Measurements from ENCODE around the gene RIPOR3.
"Not testable (repeated sequence)": the region's sequence is repeated elsewhere in the genome, so short reads cannot be mapped to it uniquely, and the experiment has no call there.

The RIPOR3 gene

DNA sequence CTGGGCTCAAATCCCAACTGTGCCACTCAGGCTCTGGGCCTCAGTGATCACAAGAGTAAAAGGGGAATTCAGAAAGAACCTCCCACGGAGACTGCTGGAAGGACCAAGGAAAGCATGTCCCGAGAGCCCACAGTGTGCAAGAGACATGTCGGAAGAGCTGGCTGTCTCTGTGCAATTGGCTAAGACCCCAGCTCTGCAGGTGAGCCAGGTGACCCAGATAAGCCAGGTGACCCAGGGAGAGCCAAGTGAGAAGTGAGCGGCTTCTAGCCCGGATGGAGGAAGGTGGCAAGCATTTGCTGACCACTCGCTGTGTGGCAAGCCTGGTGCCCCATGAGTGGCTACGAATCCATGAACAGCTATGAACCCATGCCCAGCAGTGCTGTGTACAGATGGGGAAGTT is 59.1 kb downstream of the RIPOR3 start:
- no peak for DNase-seq (ENCODE audit: low read depth in 2 of 2)

DNA sequence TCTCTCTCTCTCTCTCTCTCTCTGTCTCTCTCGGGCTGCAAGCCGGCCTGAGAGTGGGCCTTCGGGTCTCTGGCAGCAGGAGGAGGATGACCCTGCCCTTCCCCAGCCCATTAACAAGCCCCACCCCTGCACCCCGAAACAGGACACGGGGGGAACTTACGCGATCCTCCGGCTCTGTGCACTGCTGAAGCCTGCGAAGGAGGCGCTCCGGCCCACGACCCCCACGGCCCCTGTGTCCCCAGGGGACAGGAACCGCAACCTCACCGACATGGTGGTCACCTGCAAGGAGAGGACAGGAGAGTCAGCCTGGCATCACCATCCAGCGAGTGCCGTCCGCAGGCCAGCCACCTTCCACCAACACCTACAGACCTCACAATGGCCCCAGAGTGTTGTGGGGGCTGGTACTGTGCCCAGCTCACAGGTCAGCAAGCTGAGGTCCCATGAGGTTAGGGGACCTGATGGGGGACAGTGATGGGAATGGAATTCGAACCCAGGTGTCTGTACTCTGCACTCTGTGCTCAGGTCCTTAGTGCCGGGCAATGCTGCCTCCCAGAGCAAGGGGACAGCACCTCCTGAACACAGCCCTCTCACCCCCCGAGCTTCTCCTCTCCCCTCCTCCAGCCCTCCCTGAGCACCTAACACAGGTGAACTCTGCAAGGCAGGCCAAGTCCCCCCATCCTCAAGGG is 60.6 kb downstream of the RIPOR3 start:
- DNase-seq (ENCODE audit: low read depth in 2 of 2), result no peak

GRCh38 chr20:50629670-50630045 is 61.7 kb downstream of the RIPOR3 start:
- no peak for DNase-seq (ENCODE audit: low read depth in 2 of 2)

DNA sequence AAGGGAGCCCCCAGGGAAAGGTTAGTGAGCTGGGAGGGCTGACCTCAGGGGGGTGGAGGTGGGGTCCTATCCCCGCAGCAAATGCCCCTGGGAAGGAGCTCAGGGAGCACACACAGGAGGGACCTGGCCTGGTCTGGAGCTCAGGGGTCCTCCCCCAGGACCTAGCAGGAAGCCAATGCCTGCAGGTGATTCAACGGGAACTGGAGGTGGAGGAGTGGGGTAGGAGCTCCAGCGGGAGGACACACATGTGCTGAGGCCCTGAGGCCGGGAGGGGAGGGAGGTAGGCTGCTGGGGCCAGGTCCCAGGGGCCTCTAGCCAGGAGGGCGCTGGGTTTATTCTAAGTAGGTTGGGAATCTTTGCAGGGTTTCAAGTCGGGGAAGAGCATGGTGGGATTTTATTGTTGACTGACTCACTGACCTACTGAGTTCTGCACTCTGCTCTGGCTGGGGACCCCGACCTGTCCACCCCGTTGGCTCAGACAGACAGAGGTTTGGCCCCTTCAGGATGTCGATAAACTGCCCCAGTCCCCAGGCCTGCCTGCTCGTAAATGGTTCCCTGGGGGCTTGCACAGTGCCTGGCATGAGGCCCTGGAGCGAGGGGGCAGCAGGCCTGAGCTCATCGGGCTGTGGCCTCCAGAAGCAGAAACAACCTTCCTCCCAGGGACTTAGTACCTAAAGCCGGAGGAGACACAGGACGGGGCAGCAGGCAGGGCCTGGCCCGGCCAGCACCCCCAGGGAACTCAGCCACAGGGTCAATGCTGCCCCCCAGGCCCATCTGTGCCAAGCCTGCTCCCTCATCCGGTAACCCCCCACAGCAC is 62.3 kb downstream of the RIPOR3 start:
- no peak for DNase-seq (ENCODE audit: low read depth in 2 of 2)

DNA sequence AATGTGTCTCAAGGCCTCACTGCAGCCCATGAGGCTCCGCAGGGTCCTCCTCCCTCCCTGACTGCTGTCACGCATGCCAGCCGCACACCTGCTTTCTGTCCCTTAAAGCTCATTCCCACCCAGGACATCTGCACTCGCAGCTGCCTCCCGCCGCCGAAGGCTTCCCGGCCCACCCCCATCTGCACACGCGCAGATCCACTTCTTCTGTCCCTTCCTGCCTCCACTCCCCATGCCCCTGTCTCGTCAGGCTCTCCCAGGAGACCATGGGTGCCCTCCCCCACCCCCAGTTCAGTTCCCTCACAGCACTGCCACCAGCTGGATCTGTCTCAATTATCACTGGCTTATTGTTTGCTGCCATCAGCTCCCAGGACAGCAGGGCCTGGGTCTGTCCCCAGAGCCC is 63.0 kb downstream of the RIPOR3 start:
- DNase-seq (ENCODE audit: low read depth in 2 of 2), result no peak

DNA sequence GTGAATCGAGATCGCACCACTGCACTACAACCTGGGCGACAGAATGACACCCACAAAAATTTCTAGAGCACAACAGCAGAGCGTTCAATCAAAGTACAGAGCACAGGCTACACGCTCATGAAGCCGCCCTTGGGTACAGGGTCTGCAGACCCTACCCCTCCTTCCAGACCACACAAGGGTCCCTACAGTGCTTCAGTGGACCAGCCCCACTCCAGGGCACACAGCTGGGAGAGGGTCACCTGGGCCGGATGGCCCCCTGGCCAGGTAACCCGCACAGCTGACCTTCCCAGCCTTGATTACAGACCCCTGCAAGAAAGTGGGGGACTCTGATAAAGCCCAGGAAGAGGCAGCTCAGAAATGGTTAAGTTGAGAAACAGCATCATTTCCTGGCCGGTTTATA is 63.6 kb downstream of the RIPOR3 start:
- DNase-seq (ENCODE audit: low read depth in 2 of 2), result no peak

DNA sequence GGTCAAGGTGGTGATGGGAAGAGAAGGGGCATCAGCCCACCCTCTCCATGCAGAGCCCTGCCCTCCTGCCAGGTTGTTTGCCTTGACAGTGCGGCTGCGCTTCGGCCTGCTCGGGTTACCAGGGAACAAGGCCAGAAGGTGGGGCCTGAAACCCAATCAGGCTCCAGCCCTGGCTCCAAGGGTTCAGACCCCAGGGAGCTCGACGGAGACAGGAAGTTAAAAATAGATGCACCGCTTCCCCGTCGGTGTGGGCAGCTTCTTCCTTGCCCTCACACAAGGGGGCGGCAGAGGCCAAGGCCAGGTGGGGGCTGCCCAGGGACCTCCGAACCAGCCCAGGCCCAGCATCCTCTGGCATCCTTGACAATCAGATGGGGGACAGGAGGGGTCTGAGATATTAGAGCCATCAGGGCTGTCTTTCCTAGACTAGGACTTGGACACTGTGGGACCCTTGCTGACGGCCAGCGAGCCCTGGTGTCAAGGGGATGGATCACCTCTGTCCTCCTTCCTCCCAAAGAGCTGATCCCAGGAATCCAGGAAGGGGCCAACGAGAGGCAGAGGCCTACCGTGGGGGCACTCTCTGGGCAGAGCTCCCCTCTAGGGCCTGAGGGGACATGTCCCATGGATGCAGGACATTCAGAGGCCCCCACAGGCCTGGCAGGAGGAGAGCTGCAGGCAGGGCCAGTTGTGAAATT is 65.2 kb downstream of the RIPOR3 start:
- no peak for DNase-seq (ENCODE audit: low read depth in 2 of 2)

DNA sequence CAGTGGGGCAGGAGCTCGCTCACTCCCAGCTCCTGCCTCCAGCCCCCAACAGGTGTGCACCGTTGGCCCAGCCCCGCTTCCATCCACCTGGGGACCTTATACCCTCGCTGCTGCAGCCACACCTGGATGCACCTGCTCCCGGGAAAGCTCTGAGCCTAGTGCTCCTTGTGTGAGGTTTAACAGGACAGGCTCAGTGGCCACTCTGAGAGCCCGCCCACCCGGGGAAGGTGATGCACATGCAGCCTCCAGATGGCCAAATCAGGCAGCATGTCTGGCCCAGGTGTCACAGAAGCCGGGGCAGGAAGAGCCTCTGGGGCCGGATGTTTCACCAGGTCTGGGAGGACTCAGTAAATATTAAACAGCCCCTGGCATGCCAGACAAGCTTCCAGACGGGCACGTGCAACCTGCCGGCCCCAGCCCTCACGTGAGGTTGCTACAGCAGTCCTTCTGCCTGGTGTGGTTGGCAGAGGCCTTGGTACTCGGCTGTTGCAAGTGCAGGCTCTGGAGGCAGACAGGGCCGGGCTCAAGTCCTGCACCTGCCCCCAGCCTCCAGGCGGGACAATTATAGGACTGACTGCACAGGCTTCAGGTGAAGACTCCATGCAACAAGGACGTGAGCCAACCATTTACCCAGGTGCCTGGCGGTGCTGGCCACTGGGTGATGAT is 66.9 kb downstream of the RIPOR3 start:
- no peak for DNase-seq (ENCODE audit: low read depth in 2 of 2)

GRCh38 chr20:50621068-50621665 is 70.2 kb downstream of the RIPOR3 start:
- DNase-seq (ENCODE audit: low read depth in 2 of 2), result no peak

DNA sequence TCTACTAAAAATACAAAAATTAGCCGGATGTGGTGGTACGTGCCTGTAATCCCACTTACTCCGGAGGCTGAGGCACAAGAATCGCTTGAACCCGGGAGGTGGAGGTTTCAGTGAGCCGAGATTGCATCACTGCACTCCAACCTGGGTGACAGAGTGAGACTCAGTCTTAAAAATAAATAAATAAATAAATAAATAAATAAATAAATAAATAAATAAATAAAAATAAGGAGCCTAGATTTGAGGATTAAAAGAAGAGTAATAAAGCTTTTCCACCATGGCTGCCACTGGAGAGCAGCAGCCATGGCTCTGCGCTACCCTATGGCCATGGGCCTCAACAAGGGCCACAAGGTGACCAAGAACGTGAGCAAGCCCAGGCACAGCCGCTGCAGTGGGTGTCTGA is 70.9 kb downstream of the RIPOR3 start:
- not testable (repeated sequence) for DNase-seq (ENCODE audit: low read depth in 2 of 2)

DNA sequence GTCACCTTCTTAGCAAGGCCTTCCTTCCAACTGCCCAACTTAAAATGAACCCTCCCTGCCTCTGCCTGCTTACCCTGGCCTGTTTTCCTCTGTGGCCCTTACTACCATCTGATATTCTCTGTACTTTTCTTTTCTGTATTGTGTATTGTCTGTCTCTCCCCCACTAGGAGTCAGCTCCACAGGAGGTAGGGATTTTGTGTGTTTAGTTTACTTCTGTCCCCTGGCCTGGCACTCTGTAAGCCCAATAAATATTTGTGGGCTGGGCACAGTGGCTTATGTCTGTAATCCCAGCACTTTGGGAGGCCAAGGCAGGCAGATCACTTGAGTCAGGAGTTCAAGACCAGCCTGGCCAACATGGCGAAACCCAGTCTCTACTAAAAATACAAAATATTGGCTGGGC is 72.8 kb downstream of the RIPOR3 start:
- no peak for DNase-seq (ENCODE audit: low read depth in 2 of 2)

DNA sequence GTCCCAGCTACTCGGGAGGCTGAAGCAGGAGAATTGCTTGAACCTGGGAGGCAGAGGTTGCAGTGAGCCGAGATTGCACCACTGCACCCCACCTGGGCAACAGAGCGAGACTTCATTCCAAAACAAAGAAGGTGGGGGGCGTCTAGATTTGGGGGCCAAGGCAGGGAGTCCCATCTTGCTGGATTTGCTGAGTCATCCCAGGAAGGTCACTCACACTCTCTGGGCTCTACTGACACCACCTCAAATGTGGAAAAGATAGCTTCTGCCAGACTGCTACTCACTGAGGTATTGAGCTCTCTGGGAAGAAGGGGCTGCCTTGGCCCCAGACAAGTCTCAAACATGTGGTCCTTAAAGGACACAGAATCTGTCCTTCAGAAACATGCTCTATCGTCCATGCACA is 74.3 kb downstream of the RIPOR3 start:
- DNase-seq (ENCODE audit: low read depth in 2 of 2), result no peak

GRCh38 chr20:50615407-50615806 is 75.9 kb downstream of the RIPOR3 start:
- DNase-seq (ENCODE audit: low read depth in 2 of 2), result no peak

DNA sequence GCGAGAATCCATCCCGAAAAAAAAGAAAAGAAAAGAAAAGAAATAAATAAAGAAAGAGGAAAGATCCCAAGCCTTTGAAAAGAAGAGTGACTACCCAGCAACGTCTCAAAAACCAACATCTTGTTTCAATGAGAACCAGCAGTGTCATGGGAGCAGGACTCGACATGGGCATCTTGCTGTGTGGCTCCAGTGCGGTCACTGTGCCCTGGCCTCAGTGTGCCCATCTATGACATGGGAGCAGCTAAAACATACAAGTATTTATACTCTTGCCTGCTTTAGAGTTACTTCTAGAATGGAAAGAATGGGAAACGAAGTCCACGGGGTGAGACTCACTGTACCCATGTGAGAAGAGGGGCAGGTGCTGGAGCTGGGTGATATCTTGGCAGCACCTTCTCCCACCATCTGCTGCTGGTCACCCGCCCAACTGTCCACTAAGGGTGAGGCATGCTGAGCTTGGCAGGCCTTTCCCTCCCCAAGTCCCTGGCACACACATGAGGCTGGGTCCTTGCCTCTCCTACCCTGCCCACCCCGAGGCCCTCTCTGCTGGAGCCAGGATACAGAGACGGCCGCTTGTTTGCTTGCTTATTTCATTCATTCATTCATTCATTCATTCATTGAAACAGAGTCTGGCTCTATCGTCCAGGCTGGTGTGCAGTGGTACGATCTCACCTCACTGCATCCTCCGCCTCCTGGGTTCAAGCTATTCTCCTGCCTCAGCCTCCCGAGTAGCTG is 77.7 kb downstream of the RIPOR3 start:
- DNase-seq (ENCODE audit: low read depth in 2 of 2), result no peak

GRCh38 chr20:50611128-50611810 is 80.1 kb downstream of the RIPOR3 start:
- DNase-seq (ENCODE audit: low read depth in 2 of 2), result no peak

- DNase-seq (ENCODE audit: low read depth in 2 of 2), result no peak
Measured at GRCh38 chr20:50610212-50610718, 81.1 kb downstream of the RIPOR3 start.

DNA sequence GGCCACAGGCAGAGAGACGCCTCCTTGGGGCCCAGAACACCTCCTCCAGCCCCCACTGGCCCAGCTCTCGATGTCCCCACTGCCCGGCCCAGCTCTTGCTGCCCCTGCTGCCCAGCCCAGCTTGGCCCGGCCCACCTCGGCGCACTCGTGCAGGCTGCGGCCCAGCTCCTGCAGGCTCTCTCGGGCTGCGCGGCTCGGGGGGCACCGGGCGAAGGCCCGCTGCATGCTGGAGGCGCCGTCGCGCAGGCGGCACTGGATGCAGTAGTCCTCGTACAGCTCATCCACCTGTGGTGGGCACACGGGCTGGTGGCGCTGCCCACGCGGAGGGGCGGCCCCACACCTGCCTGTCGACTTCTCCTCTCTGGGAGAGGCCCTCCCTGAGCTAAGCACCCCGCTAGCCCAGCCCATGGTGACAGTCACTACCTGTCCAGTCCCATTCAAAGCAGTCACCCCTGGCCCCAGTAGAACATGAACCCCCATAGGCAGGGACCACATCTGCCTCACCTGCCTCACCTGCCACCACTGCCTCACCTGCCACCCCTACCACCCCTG is 81.8 kb downstream of the RIPOR3 start:
- DNase-seq (ENCODE audit: low read depth in 2 of 2), result no peak

DNA sequence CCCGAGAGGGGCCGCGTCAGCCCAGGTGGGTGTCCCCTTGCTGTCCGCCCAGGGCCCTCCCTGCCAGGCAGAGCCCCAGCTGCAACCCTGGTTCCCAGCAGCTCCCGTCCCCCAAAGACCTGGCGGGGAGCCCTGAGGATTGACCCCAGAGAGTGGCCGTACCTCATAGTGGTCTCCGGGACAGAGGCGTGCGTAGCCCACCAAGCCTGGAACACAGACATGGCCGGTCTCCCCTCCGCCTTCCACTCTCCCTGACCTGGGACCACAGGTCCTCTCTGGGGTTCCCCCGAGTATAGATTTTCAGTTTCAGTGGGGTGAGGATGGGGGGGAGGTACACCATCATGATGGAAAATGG is 82.6 kb downstream of the RIPOR3 start:
- DNase-seq (ENCODE audit: low read depth in 2 of 2), result no peak

GRCh38 chr20:50607850-50608749 is 83.2 kb downstream of the RIPOR3 start:
- DNase-seq (ENCODE audit: low read depth in 2 of 2), result no peak
